MM.1S (cell line): ENCODE data around the gene GLP1R.

Experiments
- DNase-seq: peaks from one replicate; pipeline ENCODE4 v3.0.0-alpha.2; 2015
- H2AFZ ChIP-seq: fragments of 300-600 bp; sonication (generic); 2 replicates; pipeline ENCODE4 v1.6.0; 2016; ENCODE audit warnings: antibody characterized with exemption, low read length
- H3F3A ChIP-seq: fragments of 300-600 bp; sonication (generic); 2 replicates; pipeline ENCODE4 v1.6.1; 2016; ENCODE audit warnings: mild to moderate bottlenecking, antibody characterized with exemption, low read length, moderate library complexity, mixed read lengths; ENCODE audit not compliant: insufficient read depth
- H3K27ac ChIP-seq: fragments of 300-600 bp; sonication (generic); 2 replicates; pipeline ENCODE4 v1.5.1; 2016; ENCODE audit warnings: mild to moderate bottlenecking, low read length
- H3K27me3 ChIP-seq: fragments of 300-600 bp; sonication (generic); replicated peaks from 2 replicates; pipeline ENCODE4 v1.6.0; 2016; ENCODE audit warnings: low read length; ENCODE audit not compliant: insufficient read depth
- H3K36me3 ChIP-seq: fragments of 300-600 bp; sonication (generic); replicated peaks from 2 replicates; pipeline ENCODE4 v1.6.1; 2016; ENCODE audit warnings: mild to moderate bottlenecking, low read length, mixed read lengths; ENCODE audit not compliant: insufficient read depth
- H3K4me1 ChIP-seq: fragments of 300-600 bp; sonication (generic); 2 replicates; pipeline ENCODE4 v1.6.1; 2016; ENCODE audit warnings: low read length, mixed read lengths
- H3K4me2 ChIP-seq: fragments of 300-600 bp; sonication (generic); 2 replicates; pipeline ENCODE4 v1.6.0; 2016; ENCODE audit warnings: low read depth, low read length
- H3K4me3 ChIP-seq: fragments of 300-600 bp; sonication (generic); 2 replicates; pipeline ENCODE4 v1.5.1; 2016; ENCODE audit warnings: low read length, mixed read lengths
- H3K79me2 ChIP-seq: fragments of 300-600 bp; sonication (generic); 2 replicates; pipeline ENCODE4 v1.6.1; 2016; ENCODE audit warnings: mixed run types, low read length, mixed read lengths
- H3K9ac ChIP-seq: fragments of 300-600 bp; sonication (generic); 2 replicates; pipeline ENCODE4 v1.6.1; 2016; ENCODE audit warnings: low read length, mixed read lengths
- H3K9me2 ChIP-seq: fragments of 300-600 bp; sonication (generic); replicated peaks from 2 replicates; pipeline ENCODE4 v1.6.1; 2016; ENCODE audit warnings: mild to moderate bottlenecking, low read length, mixed read lengths; ENCODE audit not compliant: insufficient read depth
- H3K9me3 ChIP-seq: fragments of 300-600 bp; sonication (generic); replicated peaks from 2 replicates; pipeline ENCODE4 v1.6.1; 2016; ENCODE audit warnings: mild to moderate bottlenecking, low read length, mixed read lengths; ENCODE audit not compliant: insufficient read depth
- H4K20me1 ChIP-seq: fragments of 300-600 bp; sonication (generic); 2 replicates; pipeline ENCODE4 v1.6.1; 2016; ENCODE audit warnings: mild to moderate bottlenecking, low read length, moderate library complexity, mixed read lengths; ENCODE audit not compliant: insufficient read depth
- EZH2 ChIP-seq: fragments of 300-600 bp; sonication (generic); optimal IDR thresholded peaks from 2 replicates; pipeline ENCODE3; 2017; ENCODE audit warnings: low read depth, mild to moderate bottlenecking, antibody characterized with exemption, low read length, mixed read lengths
- EZH2phosphoT487 ChIP-seq: fragments of 300-600 bp; sonication (generic); IDR thresholded peaks from 2 replicates; pipeline ENCODE4 v1.6.1; 2018; ENCODE audit warnings: antibody characterized with exemption, low read length
- TF ChIP-seq, protein P1 (sequence below): fragments of 300-600 bp; sonication (generic); IDR thresholded peaks from 2 replicates; pipeline ENCODE4 v1.5.1; 2016; ENCODE audit warnings: antibody characterized with exemption, low read length, mixed read lengths

Gene GLP1R

GRCh38 chr6:39104528-39104927, 55.9 kb downstream of the GLP1R start:
- Histone ChIP-seq H3K27me3 (no peaks in the 10 kb centered on the region), H3F3A (no peaks in the 10 kb centered on the region), H3K79me2 (no peaks in the 10 kb centered on the region), H4K20me1 (no peaks in the 10 kb centered on the region), H3K4me2 (no peak overlapping the region), H3K4me3 (no peak overlapping the region), H3K27ac (no peak overlapping the region), H2AFZ (no peak overlapping the region), H3K9ac (no peak overlapping the region), H3K4me1 (no peaks in the 10 kb centered on the region), H3K9me2 (no peaks in the 10 kb centered on the region), H3K9me3 (no peaks in the 10 kb centered on the region), H3K36me3 (no peaks in the 10 kb centered on the region)
- no peak for DNase-seq
- TF ChIP-seq, protein P1, sequence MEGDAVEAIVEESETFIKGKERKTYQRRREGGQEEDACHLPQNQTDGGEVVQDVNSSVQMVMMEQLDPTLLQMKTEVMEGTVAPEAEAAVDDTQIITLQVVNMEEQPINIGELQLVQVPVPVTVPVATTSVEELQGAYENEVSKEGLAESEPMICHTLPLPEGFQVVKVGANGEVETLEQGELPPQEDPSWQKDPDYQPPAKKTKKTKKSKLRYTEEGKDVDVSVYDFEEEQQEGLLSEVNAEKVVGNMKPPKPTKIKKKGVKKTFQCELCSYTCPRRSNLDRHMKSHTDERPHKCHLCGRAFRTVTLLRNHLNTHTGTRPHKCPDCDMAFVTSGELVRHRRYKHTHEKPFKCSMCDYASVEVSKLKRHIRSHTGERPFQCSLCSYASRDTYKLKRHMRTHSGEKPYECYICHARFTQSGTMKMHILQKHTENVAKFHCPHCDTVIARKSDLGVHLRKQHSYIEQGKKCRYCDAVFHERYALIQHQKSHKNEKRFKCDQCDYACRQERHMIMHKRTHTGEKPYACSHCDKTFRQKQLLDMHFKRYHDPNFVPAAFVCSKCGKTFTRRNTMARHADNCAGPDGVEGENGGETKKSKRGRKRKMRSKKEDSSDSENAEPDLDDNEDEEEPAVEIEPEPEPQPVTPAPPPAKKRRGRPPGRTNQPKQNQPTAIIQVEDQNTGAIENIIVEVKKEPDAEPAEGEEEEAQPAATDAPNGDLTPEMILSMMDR = no peak
- no peak for TF ChIP-seq EZH2
- TF ChIP-seq EZH2phosphoT487 = no peak

- Histone ChIP-seq H3K4me1 (no peaks in the 10 kb centered on the region), H3F3A (no peaks in the 10 kb centered on the region), H3K4me2 (no peak overlapping the region), H3K9me2 (no peaks in the 10 kb centered on the region), H4K20me1 (no peaks in the 10 kb centered on the region), H3K4me3 (no peak overlapping the region), H2AFZ (no peak overlapping the region), H3K27ac (no peak overlapping the region), H3K79me2 (no peaks in the 10 kb centered on the region), H3K27me3 (no peaks in the 10 kb centered on the region), H3K36me3 (no peaks in the 10 kb centered on the region), H3K9me3 (no peaks in the 10 kb centered on the region), H3K9ac (no peak overlapping the region)
- TF ChIP-seq EZH2 = no peak
- no peak for TF ChIP-seq EZH2phosphoT487
- TF ChIP-seq, protein P1 = no peak
- DNase-seq = no peak
These were observed 58.5 kb downstream of the GLP1R start for GRCh38 chr6:39107034-39107433.

DNA sequence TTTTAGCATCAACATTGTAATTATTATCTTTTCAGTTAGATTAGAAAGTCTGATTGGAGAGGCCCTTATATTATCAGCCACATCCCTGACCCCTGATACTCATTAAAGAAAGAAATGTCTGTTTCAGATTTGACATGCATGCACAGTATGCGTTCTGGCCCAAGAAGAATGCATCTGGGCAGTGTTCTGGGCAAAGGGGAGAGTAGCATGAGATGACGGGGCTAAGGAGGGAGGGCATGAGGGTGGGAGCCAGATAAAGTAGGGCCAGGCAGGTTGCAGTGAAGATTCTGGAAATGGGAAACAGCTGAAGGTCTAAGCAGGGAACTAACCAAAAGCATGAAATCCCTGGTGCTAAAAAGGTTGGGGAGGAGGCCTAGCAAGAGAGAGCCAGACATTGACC, 59.1 kb downstream of the GLP1R start:
- Histone ChIP-seq H3K27ac (no peak overlapping the region), H4K20me1 (no peaks in the 10 kb centered on the region), H3F3A (no peaks in the 10 kb centered on the region), H3K4me2 (no peak overlapping the region), H2AFZ (no peak overlapping the region), H3K79me2 (no peaks in the 10 kb centered on the region), H3K4me3 (no peak overlapping the region), H3K27me3 (no peaks in the 10 kb centered on the region), H3K9me3 (no peaks in the 10 kb centered on the region), H3K36me3 (no peaks in the 10 kb centered on the region), H3K9me2 (no peaks in the 10 kb centered on the region), H3K4me1 (no peaks in the 10 kb centered on the region), H3K9ac (no peak overlapping the region)
- DNase-seq = no peak
- TF ChIP-seq, protein P1 = no peak
- TF ChIP-seq EZH2phosphoT487 (no peak), EZH2 (no peak)
